ENCODE data around the gene ETV3. TPM values are rescaled to one million over a fixed set of nuclear protein-coding genes. Genes with fewer than 3 reads are reported as not detected.

ETV3 gene
- total RNA-seq, 2 donors from 2014 or later: 9.0 to 12.0 TPM

GRCh38 chr1:157135646-157136045 lies 2.5 kb downstream of the ETV3 start:
- Histone ChIP-seq H3K4me3 (no peak overlapping the region), H3K4me1 (peaks cover 0 to 33% of the 10 kb centered on the region in 2 donors)

GRCh38 chr1:157135070-157135469 lies 3.1 kb downstream of the ETV3 start:
- H3K4me1 ChIP-seq: peaks cover 0 to 33% of the 10 kb centered on the region in 2 donors
- H3K27ac ChIP-seq: no peak overlapping the region
- no peaks in the 10 kb centered on the region for H3K9me3 ChIP-seq
- no peak for TF ChIP-seq CTCF (IDR thresholded peaks at IDR 0.05)
- DNase-seq (ENCODE audit: low spot score): no peak
- H3K36me3 ChIP-seq: peaks cover 57% of the 10 kb centered on the region
- no peak overlapping the region for H3K4me3 ChIP-seq
- H3K27me3 ChIP-seq: no peaks in the 10 kb centered on the region

More at GRCh38 chr1:157135646-157136045, 2.5 kb downstream of the ETV3 start:
- no peak for TF ChIP-seq CTCF (IDR thresholded peaks at IDR 0.05)
- H3K36me3 ChIP-seq: peaks cover 51% of the 10 kb centered on the region
- no peaks in the 10 kb centered on the region for H3K27me3 ChIP-seq
- no peak overlapping the region for H3K27ac ChIP-seq
- H3K9me3 ChIP-seq: no peaks in the 10 kb centered on the region
- DNase-seq (ENCODE audit: low spot score): no peak

GRCh38 chr1:157134442-157134841 lies 3.8 kb downstream of the ETV3 start:
- TF ChIP-seq CTCF (IDR thresholded peaks at IDR 0.05): no peak
- Histone ChIP-seq H3K27me3 (no peaks in the 10 kb centered on the region), H3K9me3 (no peaks in the 10 kb centered on the region), H3K27ac (no peak overlapping the region), H3K4me3 (no peak overlapping the region), H3K36me3 (peaks cover 63% of the 10 kb centered on the region), H3K4me1 (peaks cover 0 to 33% of the 10 kb centered on the region in 2 donors)
- DNase-seq (ENCODE audit: low spot score): no peak

GRCh38 chr1:157133426-157133825 lies 4.8 kb downstream of the ETV3 start:
- DNase-seq (ENCODE audit: low spot score): no peak
- H3K4me1 ChIP-seq: peaks cover 0 to 26% of the 10 kb centered on the region in 2 donors
- H3K4me3 ChIP-seq: no peak overlapping the region
- H3K27ac ChIP-seq: no peak overlapping the region
- no peaks in the 10 kb centered on the region for H3K9me3 ChIP-seq
- peaks cover 69% of the 10 kb centered on the region for H3K36me3 ChIP-seq
- no peak for TF ChIP-seq CTCF (IDR thresholded peaks at IDR 0.05)
- no peaks in the 10 kb centered on the region for H3K27me3 ChIP-seq

GRCh38 chr1:157132616-157133167 lies 5.5 kb downstream of the ETV3 start:
- no peaks in the 10 kb centered on the region for H3K27me3 ChIP-seq
- H3K4me1 ChIP-seq: peaks cover 0 to 26% of the 10 kb centered on the region in 2 donors
- no peak for TF ChIP-seq CTCF (IDR thresholded peaks at IDR 0.05)
- no peak overlapping the region for H3K27ac ChIP-seq
- peaks cover 76% of the 10 kb centered on the region for H3K36me3 ChIP-seq
- no peak overlapping the region for H3K4me3 ChIP-seq
- DNase-seq (ENCODE audit: low spot score): no peak
- no peaks in the 10 kb centered on the region for H3K9me3 ChIP-seq

- no peaks in the 10 kb centered on the region for H3K27me3 ChIP-seq
- TF ChIP-seq CTCF (IDR thresholded peaks at IDR 0.05): no peak
- H3K36me3 ChIP-seq: peaks cover 82% of the 10 kb centered on the region
- H3K27ac ChIP-seq: no peak overlapping the region
- no peak for DNase-seq (ENCODE audit: low spot score)
- no peaks in the 10 kb centered on the region for H3K9me3 ChIP-seq
- H3K4me1 ChIP-seq: peaks cover 0 to 22% of the 10 kb centered on the region in 2 donors
- H3K4me3 ChIP-seq: no peak overlapping the region
Observed at GRCh38 chr1:157132111-157132510, 6.1 kb downstream of the ETV3 start.

Data from right atrium auricular region (tissue), 2 donors.